ENCODE data around the gene PLA2G4D. TPM values are rescaled to one million over a fixed set of nuclear protein-coding genes. Genes with fewer than 3 reads are reported as not detected.
A peak's percentile ranks its signal among the peaks of the same experiment; 100 is the strongest.

The PLA2G4D gene
- total RNA-seq, 6 experiments from 2014 or later, result not detected

DNA sequence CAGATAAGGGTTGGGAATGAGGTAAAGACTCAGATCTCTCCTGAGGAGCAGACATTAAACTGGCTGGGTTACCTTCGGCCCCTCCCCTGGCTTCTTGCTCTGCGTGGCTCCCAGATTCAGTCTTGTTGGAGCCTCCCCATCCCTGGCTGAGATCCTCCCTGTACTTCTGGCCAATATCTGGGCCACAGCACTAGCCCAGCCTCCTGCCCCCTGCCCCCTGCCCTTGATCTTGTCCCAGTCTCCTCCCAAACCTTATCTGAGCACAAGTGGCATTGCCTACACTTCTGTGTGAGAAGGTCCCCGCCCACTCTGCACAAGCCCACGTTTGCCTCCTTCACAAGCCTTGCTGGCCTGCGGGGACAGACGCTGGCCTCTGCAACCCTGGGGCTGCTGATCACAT is 45.2 kb upstream of the PLA2G4D start:
- DNase-seq, result no peak
- TF ChIP-seq CTCF (IDR thresholded peaks at IDR 0.05), result no peak
- H3K36me3 Mint-ChIP-seq (ENCODE audit: low read depth), result no peaks in the 10 kb centered on the region
- H3K27ac Mint-ChIP-seq, result no peak overlapping the region
- no peaks in the 10 kb centered on the region for H3K9me3 Mint-ChIP-seq
- no peak overlapping the region for H3K4me3 Mint-ChIP-seq
- H3K4me1 Mint-ChIP-seq (ENCODE audit: low read depth), result no peaks in the 10 kb centered on the region; the same call in 1 of the 2 replicates
- H3K27me3 Mint-ChIP-seq (ENCODE audit: insufficient read depth), result peaks cover 44% of the 10 kb centered on the region

DNA sequence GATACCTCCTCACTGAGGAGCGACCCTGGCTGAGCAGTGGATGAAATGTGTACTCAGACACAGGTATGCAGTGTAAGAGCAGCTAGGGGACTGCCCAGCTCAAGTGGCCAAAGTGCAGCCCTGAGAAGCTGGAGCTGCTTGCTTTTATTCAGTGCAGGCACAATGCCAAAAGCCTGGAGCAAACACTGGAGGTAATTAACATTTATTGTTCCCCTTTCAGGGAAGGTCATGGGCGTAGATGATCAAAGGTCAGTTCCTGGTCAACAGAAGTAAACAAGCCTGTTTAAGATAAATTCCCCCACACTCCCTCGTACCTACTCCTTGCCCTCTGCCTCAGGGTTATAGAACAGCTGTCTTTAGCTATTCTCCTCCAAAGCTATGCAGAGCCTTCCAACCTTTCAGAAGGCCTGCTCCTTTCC is 44.6 kb upstream of the PLA2G4D start:
- DNase-seq, result no peak

DNA sequence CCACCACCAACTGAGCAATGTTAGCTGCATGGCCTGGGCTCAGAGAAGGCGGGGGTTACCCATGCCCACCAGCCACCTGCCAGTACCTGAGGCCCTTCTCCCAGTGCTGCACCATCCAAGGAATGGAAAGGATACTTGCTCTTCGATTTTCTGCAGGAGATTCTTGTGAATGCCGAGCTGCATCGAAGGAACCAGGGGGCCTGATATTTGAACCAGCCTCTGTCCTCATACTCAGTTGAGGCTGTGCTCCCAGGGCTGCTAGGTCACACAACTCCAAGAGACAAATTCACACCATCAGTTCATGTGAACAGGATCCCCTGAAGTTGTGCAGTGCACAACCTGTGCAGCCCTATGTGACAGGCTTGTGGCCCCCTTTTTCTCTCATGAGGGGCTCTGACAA is 44.0 kb upstream of the PLA2G4D start:
- no peaks in the 10 kb centered on the region; the same call in 1 of the 2 replicates for H3K4me1 Mint-ChIP-seq (ENCODE audit: low read depth)
- no peak for TF ChIP-seq CTCF (IDR thresholded peaks at IDR 0.05)
- H3K27me3 Mint-ChIP-seq (ENCODE audit: insufficient read depth), result peaks cover 39% of the 10 kb centered on the region
- no peaks in the 10 kb centered on the region for H3K9me3 Mint-ChIP-seq
- H3K4me3 Mint-ChIP-seq, result no peak overlapping the region
- no peak for DNase-seq
- H3K27ac Mint-ChIP-seq, result no peak overlapping the region
- H3K36me3 Mint-ChIP-seq (ENCODE audit: low read depth), result no peaks in the 10 kb centered on the region

More for the DNA sequence above, 44.6 kb upstream of the PLA2G4D start:
- Mint-ChIP-seq H3K27me3 (ENCODE audit: insufficient read depth) (peaks cover 44% of the 10 kb centered on the region), H3K27ac (no peak overlapping the region), H3K9me3 (no peaks in the 10 kb centered on the region), H3K36me3 (ENCODE audit: low read depth) (no peaks in the 10 kb centered on the region), H3K4me3 (no peak overlapping the region), H3K4me1 (ENCODE audit: low read depth) (no peaks in the 10 kb centered on the region; the same call in 1 of the 2 replicates)
- TF ChIP-seq CTCF (IDR thresholded peaks at IDR 0.05), result no peak

DNA sequence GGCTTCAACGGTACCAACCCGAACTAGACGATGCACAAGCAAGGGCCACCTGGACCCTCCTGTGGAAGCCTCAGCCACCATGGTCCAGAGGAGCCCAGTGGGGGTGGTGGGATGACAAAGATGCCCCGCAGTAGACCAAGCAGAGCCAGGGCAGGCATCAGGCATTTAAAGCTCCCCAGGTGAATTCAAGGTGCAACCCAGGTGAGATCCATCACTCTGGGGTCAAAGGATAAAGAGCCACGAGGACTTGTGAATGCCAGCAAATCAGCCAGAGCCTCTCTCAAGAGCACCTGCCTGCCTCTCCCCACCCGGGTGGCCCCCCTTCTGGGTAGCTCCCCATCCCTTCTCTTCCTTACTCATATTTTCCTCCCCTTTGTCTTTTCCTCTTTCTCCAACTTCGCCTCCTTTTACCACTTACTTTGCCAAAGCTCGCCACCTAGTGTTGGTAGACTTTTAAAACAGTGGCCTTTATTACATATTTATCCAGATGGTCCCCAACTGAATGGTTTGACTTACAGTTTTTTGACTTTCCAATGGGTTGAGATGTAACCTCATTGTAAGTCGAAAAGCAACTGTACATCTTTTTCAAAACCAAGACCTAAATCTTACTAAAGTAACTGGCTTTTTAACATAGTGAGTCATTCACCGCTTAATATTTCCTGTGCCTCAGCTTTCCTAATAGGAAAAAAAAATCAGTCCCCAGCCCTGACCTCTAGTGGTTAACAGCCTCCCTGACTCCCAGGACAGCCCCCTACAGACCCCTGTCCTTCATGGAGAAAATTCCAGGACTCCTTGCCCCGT is 43.3 kb upstream of the PLA2G4D start:
- H3K9me3 Mint-ChIP-seq, result no peaks in the 10 kb centered on the region
- H3K27me3 Mint-ChIP-seq (ENCODE audit: insufficient read depth), result peaks cover 37% of the 10 kb centered on the region
- DNase-seq, result peak; percentile 40
- no peaks in the 10 kb centered on the region; the same call in 1 of the 2 replicates for H3K4me1 Mint-ChIP-seq (ENCODE audit: low read depth)
- no peaks in the 10 kb centered on the region for H3K36me3 Mint-ChIP-seq (ENCODE audit: low read depth)
- H3K27ac Mint-ChIP-seq, result no peak overlapping the region
- peak; percentile 82 for TF ChIP-seq CTCF (IDR thresholded peaks at IDR 0.05)
- H3K4me3 Mint-ChIP-seq, result no peak overlapping the region

DNA sequence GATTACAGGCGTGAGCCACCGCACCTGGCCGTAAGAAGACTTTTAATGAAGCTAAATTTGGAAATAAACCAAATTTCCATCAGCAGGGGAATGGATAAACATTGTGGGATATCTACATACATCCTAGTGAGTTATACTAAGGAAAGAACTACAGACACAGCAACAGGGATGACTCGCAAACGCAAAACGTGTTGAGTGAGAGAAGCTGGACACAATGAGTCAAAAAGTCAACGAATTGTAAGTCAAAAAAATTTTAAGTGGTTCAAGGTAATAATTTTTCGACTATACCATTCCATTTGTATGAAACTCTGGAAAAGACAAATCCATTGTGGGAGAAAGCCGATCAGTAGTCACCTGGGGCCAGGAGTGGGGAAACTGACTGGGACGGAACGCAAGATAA is 42.2 kb upstream of the PLA2G4D start:
- no peak for DNase-seq
- Mint-ChIP-seq H3K9me3 (no peaks in the 10 kb centered on the region), H3K27ac (no peak overlapping the region), H3K36me3 (ENCODE audit: low read depth) (no peaks in the 10 kb centered on the region), H3K27me3 (ENCODE audit: insufficient read depth) (peaks cover 37% of the 10 kb centered on the region), H3K4me3 (no peak overlapping the region), H3K4me1 (ENCODE audit: low read depth) (no peaks in the 10 kb centered on the region; the same call in 1 of the 2 replicates)
- TF ChIP-seq CTCF (IDR thresholded peaks at IDR 0.05), result no peak
